H1 (cell line): ENCODE data around the gene CKAP4. TPM values are rescaled to one million over a fixed set of nuclear protein-coding genes. Genes with fewer than 3 reads are reported as not detected.
A peak's percentile ranks its signal among the peaks of the same experiment; 100 is the strongest.

Source experiments
- CTCF ChIA-PET: fragments of 300-600 bp; sonication (Branson Sonifier 250); formaldehyde crosslinking; loops from one replicate; lab custom pipeline; 2021; ENCODE audit not compliant: partially characterized antibody; lab: Charles Lee
- POLR2A ChIA-PET: fragments of 300-600 bp; sonication (Branson Sonifier 250); formaldehyde crosslinking; loops from one replicate; lab custom pipeline; 2021; ENCODE audit warnings: inconsistent platforms; ENCODE audit not compliant: partially characterized antibody; lab: Charles Lee
- DNase-seq, 2 experiments: peaks; one replicate each; pipeline versions ENCODE4 v3.0.0 to v3.0.0-alpha.2; 2010 to 2022; ENCODE audit warnings: low spot score in 2 of 2, low read depth in 1 of 2, mixed read lengths in 1 of 2
- FAIRE-seq: peaks from 2 replicates; lab custom pipeline; 2011; peaks lifted over from hg19 to GRCh38; lab: Jason Lieb, UNC
- H2AFZ ChIP-seq: 2 replicates; pipeline ENCODE4 v1.8.1; 2012; ENCODE audit warnings: low read length, inconsistent platforms
- H2AK5ac ChIP-seq: 2 replicates; pipeline ENCODE4 v1.6.1; 2013; ENCODE audit warnings: low read depth, low read length
- H2BK120ac ChIP-seq: replicated peaks from 2 replicates; pipeline ENCODE3; 2013; ENCODE audit warnings: low read depth, low read length, inconsistent platforms
- H2BK12ac ChIP-seq: 2 replicates; pipeline ENCODE4 v1.6.1; 2013; ENCODE audit warnings: low read depth, low read length
- H2BK15ac ChIP-seq: 2 replicates; pipeline ENCODE4 v1.6.1; 2013; ENCODE audit warnings: low read length
- H2BK20ac ChIP-seq: 2 replicates; pipeline ENCODE4 v1.6.1; 2013; ENCODE audit warnings: low read length
- H2BK5ac ChIP-seq: 2 replicates; pipeline ENCODE4 v1.6.1; 2013; ENCODE audit warnings: low read depth, low read length
- H3K14ac ChIP-seq: 2 replicates; pipeline ENCODE4 v1.6.1; 2013; ENCODE audit warnings: inconsistent platforms; ENCODE audit not compliant: insufficient read length
- H3K18ac ChIP-seq: 2 replicates; pipeline ENCODE4 v1.6.1; 2013; ENCODE audit warnings: low read length; ENCODE audit errors: extremely low read depth
- H3K23ac ChIP-seq: 2 replicates; pipeline ENCODE4 v1.6.1; 2013; ENCODE audit warnings: inconsistent platforms; ENCODE audit not compliant: insufficient read length
- H3K23me2 ChIP-seq: 2 replicates; pipeline ENCODE4 v1.6.1; 2013; ENCODE audit warnings: low read depth, low read length
- H3K27ac ChIP-seq: 2 replicates; pipeline ENCODE4 v1.6.1; 2011; ENCODE audit warnings: low read depth, low read length, inconsistent platforms
- H3K27me3 ChIP-seq, 4 experiments: replicated peaks in 1 of 4; 1 replicate in 1 of 4; 2 replicates in 3 of 4; pipeline versions ENCODE4 v1.6.1 to v1.8.1; 2011 to 2013; ENCODE audit warnings: low read length in 3 of 4, mild to moderate bottlenecking in 3 of 4, inconsistent platforms in 2 of 4, mixed read lengths in 2 of 4, moderate library complexity in 1 of 4; ENCODE audit not compliant: control insufficient read depth in 3 of 4, insufficient read depth in 3 of 4; ENCODE audit errors: extremely low read depth in 1 of 4
- H3K36me3 ChIP-seq, 4 experiments: 2 replicates each; pipeline versions ENCODE4 v1.6.1 to v1.8.1; 2011 to 2013; ENCODE audit warnings: mild to moderate bottlenecking in 4 of 4, low read length in 3 of 4, moderate library complexity in 2 of 4, control low read depth in 1 of 4, inconsistent platforms in 1 of 4; ENCODE audit not compliant: insufficient read depth in 4 of 4, control insufficient read depth in 2 of 4
- H3K4ac ChIP-seq: replicated peaks from 2 replicates; pipeline ENCODE3; 2013; ENCODE audit warnings: low read length, low read depth, mixed read lengths, inconsistent platforms; ENCODE audit not compliant: insufficient read length
- H3K4me1 ChIP-seq, 4 experiments: replicated peaks in 1 of 4; 1 replicate in 1 of 4; 2 replicates in 3 of 4; pipeline versions ENCODE4 v1.6.1 to v1.8.1; 2011 to 2013; ENCODE audit warnings: low read length in 3 of 4, inconsistent platforms in 2 of 4, mixed read lengths in 1 of 4; ENCODE audit not compliant: insufficient read depth in 4 of 4, control insufficient read depth in 3 of 4
- H3K4me2 ChIP-seq, 2 experiments: 2 replicates each; pipeline versions ENCODE4 v1.6.1 to v1.8.1; 2011 to 2013; ENCODE audit warnings: low read depth in 2 of 2, low read length in 2 of 2, control low read depth in 1 of 2, inconsistent platforms in 1 of 2, mild to moderate bottlenecking in 1 of 2; ENCODE audit not compliant: insufficient read depth in 1 of 2
- H3K4me3 ChIP-seq, 4 experiments: fragments of 200-600, 300-600 bp in 1 of 4; sonication (generic), shearing (Covaris generic), sonication (Bioruptor Twin) in 1 of 4; 2 replicates each; pipeline versions ENCODE4 v1.5.1 to v1.8.1; 2011 to 2016; ENCODE audit warnings: low read length in 4 of 4, low read depth in 3 of 4, control low read depth in 2 of 4, inconsistent platforms in 2 of 4, mild to moderate bottlenecking in 2 of 4, mixed read lengths in 1 of 4, moderate library complexity in 1 of 4; ENCODE audit not compliant: insufficient read depth in 2 of 4; ENCODE audit errors: extremely low read depth in 1 of 4
- H3K56ac ChIP-seq: replicated peaks from 2 replicates; pipeline ENCODE3; 2013; ENCODE audit warnings: low read depth, mild to moderate bottlenecking, mixed read lengths, low read length, inconsistent platforms; ENCODE audit not compliant: insufficient read length
- H3K79me1 ChIP-seq: 2 replicates; pipeline ENCODE4 v1.6.1; 2013; ENCODE audit warnings: low read depth, low read length, control low read depth
- H3K79me2 ChIP-seq, 2 experiments: 2 replicates each; pipeline versions ENCODE4 v1.6.1 to v1.8.1; 2012 to 2013; ENCODE audit warnings: low read length in 2 of 2, mild to moderate bottlenecking in 2 of 2, inconsistent platforms in 1 of 2; ENCODE audit not compliant: insufficient read depth in 2 of 2, control insufficient read depth in 1 of 2
- H3K9ac ChIP-seq, 4 experiments: replicated peaks in 1 of 4; 1 replicate in 1 of 4; 2 replicates in 3 of 4; pipeline versions ENCODE4 v1.6.1 to v1.8.1; 2011 to 2013; ENCODE audit warnings: low read depth in 3 of 4, low read length in 3 of 4, control low read depth in 2 of 4, mild to moderate bottlenecking in 2 of 4, moderate library complexity in 2 of 4, inconsistent platforms in 1 of 4; ENCODE audit errors: extremely low read depth in 1 of 4
- H3K9me3 ChIP-seq, 2 experiments: 2 replicates each; pipeline versions ENCODE4 v1.6.1 to v1.8.1; 2012 to 2013; ENCODE audit warnings: mild to moderate bottlenecking in 2 of 2, moderate library complexity in 2 of 2, control low read depth in 1 of 2, inconsistent platforms in 1 of 2, low read depth in 1 of 2, low read length in 1 of 2, mixed read lengths in 1 of 2; ENCODE audit not compliant: insufficient read depth in 2 of 2
- H4K20me1 ChIP-seq, 2 experiments: replicated peaks in 1 of 2; 2 replicates each; pipeline versions ENCODE3 to v1.8.1; 2011 to 2013; ENCODE audit warnings: inconsistent platforms in 2 of 2, low read length in 2 of 2, mild to moderate bottlenecking in 1 of 2; ENCODE audit not compliant: insufficient read depth in 2 of 2, control insufficient read depth in 1 of 2
- H4K5ac ChIP-seq: 2 replicates; pipeline ENCODE4 v1.6.1; 2013; ENCODE audit warnings: low read length, low read depth, mixed read lengths, inconsistent platforms; ENCODE audit not compliant: insufficient read length
- H4K8ac ChIP-seq: 2 replicates; pipeline ENCODE4 v1.8.0; 2013; ENCODE audit warnings: mild to moderate bottlenecking, moderate library complexity, low read length, inconsistent platforms; ENCODE audit not compliant: insufficient read depth; ENCODE audit errors: extremely low read depth
- H4K91ac ChIP-seq: replicated peaks from 2 replicates; pipeline ENCODE3; 2013; ENCODE audit warnings: low read length, mixed read lengths, inconsistent platforms; ENCODE audit not compliant: insufficient read length
- BRCA1 ChIP-seq: IDR thresholded peaks from 2 replicates; pipeline ENCODE4 v1.6.1; 2012; ENCODE audit warnings: low read depth, low read length, improper control_type of control experiment
- CBX5 ChIP-seq: fragments of 300-800, 300-1000 bp; sonication (generic); IDR thresholded peaks from 2 replicates; pipeline ENCODE4 v1.7.1; 2016; ENCODE audit warnings: antibody characterized with exemption, low read length, low read depth
- CHD1 ChIP-seq: IDR thresholded peaks from 2 replicates; pipeline ENCODE4 v1.6.1; 2012; ENCODE audit warnings: low read depth, low read length, improper control_type of control experiment
- WGBS, 2 experiments: shearing (Covaris generic) in 1 of 2; methylation state at CpG; one replicate each; pipeline versions ENCODE4 v1.1.6 to v1.1.7; 2013 to 2015; ENCODE audit warnings: low lambda C conversion rate in 2 of 2, mixed read lengths in 2 of 2, inconsistent platforms in 1 of 2, low coverage in 1 of 2, missing lambda C conversion rate in 1 of 2; ENCODE audit not compliant: insufficient replicate concordance in 2 of 2, insufficient coverage in 1 of 2, insufficient read length in 1 of 2; ENCODE audit errors: extremely low coverage in 1 of 2, missing lambda C conversion rate in 1 of 2; 5-methylcytosine and 5-hydroxymethylcytosine counted together
- polyA plus RNA-seq, 7 experiments: library from polyadenylated mRNA; depleted of rRNA in 3 of 7; stranded (reverse) in 5 of 7; unstranded in 2 of 7; fragments of >200 nt in 5 of 7; fragments of 200-250 nt in 2 of 7; gene quantifications; 1 replicate in 5 of 7; 2 replicates in 1 of 7; 4 replicates in 1 of 7; pipeline versions ENCODE4 v1.2.1 to v1.2.3, GENCODE V29; 2011 to 2013; ENCODE audit warnings: missing spikeins in 2 of 7, mixed read lengths in 2 of 7
- total RNA-seq: library from RNA; stranded (reverse); fragmentation: NEBNext Ultra II Directional; extraction: Animal tissue kit (Norgen Biotek cat#: 25700); gene quantifications from 2 replicates; pipeline ENCODE4 v1.2.1, GENCODE V29; 2021

The CKAP4 gene
- total and polyA plus RNA-seq, 2 of the 8 experiments (the other 6 are each of a cell fraction or from before 2014, with no cell fraction given) = 35.8 to 80.7 TPM

DNA sequence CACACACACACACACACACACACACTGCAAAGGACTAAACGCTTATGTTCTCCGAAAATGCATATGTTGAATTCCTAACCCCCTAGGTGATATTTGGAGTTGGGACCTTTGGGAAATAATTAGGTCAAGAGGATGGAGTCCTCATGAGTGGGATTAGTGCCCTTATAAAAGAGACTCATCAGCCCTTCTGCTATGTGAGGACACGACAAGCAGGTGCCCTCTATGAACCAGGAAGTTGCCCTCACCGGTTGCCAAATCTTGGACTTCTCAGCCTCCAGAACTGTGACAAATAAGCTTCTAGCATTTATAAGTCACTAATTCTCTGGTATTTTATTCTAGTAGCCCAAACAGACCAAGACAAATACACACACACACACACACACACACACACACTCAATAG, 34.0 kb upstream of the CKAP4 start:
- Histone ChIP-seq H2BK15ac (no peak overlapping the region), H3K4me2 (no peak overlapping the region), H4K20me1 (no peaks in the 10 kb centered on the region), H3K23ac (no peak overlapping the region), H3K9me3 (no peaks in the 10 kb centered on the region), H4K8ac (no peak overlapping the region), H3K79me2 (no peaks in the 10 kb centered on the region), H2BK20ac (no peak overlapping the region), H3K27ac (no peak overlapping the region), H3K4me1 (no peaks in the 10 kb centered on the region), H3K27me3 (no peaks in the 10 kb centered on the region), H3K9ac (no peak overlapping the region), H4K5ac (no peak overlapping the region), H2BK5ac (no peak overlapping the region), H2AFZ (no peak overlapping the region), H3K23me2 (no peaks in the 10 kb centered on the region), H3K56ac (no peak overlapping the region), H3K18ac (no peak overlapping the region), H2AK5ac (no peak overlapping the region), H3K79me1 (no peaks in the 10 kb centered on the region), H3K14ac (no peak overlapping the region), H2BK12ac (no peak overlapping the region), H3K4me3 (no peak overlapping the region), H4K91ac (no peak overlapping the region), H3K4ac (no peak overlapping the region), H3K36me3 (no peaks in the 10 kb centered on the region), H2BK120ac (no peak overlapping the region)
- FAIRE-seq (no peak), DNase-seq (peak in 1 of 2 experiments; percentile 16)
- 82% methylated on average over 4 of the region's 4 CpGs; no CpG with 5 or more reads in 1 of the 2 experiments for WGBS, 2 experiments
- POLR2A ChIA-PET = interaction anchor here (0.9 kb wide), 1 partner anchor 56 kb away, joined by 5 read pairs; no protein-coding TSS in a partner anchor
- CTCF ChIA-PET = interaction anchor here (0.7 to 5.7 kb wide), 25 partner anchors 9 to 628 kb away, joined by 3 to 125 read pairs (median 7); no protein-coding TSS in a partner anchor
- no peak for TF ChIP-seq CBX5
- no peak for TF ChIP-seq BRCA1
- TF ChIP-seq CHD1 = no peak
